SU-DHL-6 (cell line): Measurements from ENCODE around the gene MED14.

Experiments
- EZH2phosphoT487 ChIP-seq: fragments of 200-600 bp; sonication (generic), shearing (Covaris generic); conservative IDR thresholded peaks from 2 replicates; pipeline ENCODE4 v1.6.1; 2018; ENCODE audit warnings: mild to moderate bottlenecking, antibody characterized with exemption, low read length, moderate library complexity, mixed read lengths
- TF ChIP-seq, protein P1 (sequence below): fragments of 200-600 bp; sonication (generic); IDR thresholded peaks from one replicate; pipeline ENCODE4 v1.5.1; 2017; ENCODE audit warnings: antibody characterized with exemption, mild to moderate bottlenecking, low read length, moderate library complexity; ENCODE audit not compliant: insufficient read depth, poor library complexity, severe bottlenecking

DNA sequence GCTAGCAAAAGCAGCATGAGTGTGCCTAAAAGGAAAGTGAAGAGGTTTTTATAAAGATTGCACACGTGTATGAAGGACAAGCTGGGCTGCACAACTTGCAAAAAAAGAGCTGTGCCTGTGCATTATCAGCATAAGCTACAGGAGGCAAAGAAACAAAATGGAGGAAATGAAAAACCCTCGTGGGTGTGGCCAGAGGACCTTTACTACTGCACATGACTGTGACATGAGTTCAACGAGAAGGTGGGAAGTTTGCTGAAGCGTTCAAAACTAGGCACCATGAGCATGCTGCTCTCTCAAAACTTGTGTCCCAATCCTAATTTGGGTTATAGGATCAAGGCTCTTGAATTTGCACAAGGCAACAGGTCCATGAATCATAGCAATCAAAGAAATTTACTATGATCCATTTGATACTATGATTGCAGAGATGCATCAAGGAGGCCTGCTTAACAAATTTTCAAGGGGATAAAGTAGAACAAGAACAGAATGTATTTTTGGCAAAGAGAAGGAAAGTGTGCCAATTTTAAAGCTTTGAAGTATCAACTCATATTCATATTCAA is 49.9 kb downstream of the MED14 start:
- TF ChIP-seq, protein P1, sequence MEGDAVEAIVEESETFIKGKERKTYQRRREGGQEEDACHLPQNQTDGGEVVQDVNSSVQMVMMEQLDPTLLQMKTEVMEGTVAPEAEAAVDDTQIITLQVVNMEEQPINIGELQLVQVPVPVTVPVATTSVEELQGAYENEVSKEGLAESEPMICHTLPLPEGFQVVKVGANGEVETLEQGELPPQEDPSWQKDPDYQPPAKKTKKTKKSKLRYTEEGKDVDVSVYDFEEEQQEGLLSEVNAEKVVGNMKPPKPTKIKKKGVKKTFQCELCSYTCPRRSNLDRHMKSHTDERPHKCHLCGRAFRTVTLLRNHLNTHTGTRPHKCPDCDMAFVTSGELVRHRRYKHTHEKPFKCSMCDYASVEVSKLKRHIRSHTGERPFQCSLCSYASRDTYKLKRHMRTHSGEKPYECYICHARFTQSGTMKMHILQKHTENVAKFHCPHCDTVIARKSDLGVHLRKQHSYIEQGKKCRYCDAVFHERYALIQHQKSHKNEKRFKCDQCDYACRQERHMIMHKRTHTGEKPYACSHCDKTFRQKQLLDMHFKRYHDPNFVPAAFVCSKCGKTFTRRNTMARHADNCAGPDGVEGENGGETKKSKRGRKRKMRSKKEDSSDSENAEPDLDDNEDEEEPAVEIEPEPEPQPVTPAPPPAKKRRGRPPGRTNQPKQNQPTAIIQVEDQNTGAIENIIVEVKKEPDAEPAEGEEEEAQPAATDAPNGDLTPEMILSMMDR: no peak
- no peak for TF ChIP-seq EZH2phosphoT487
